HG03565 (cell line): ENCODE data around the gene ABR.
"Not testable (repeated sequence)": the region's sequence is repeated elsewhere in the genome, so short reads cannot be mapped to it uniquely, and the experiment has no call there.

Experiments
- ATAC-seq: cut with Tn5 transposase; IDR thresholded peaks from one replicate; pipeline ENCODE4 v1.9.1; 2021; ENCODE audit warnings: mild to moderate bottlenecking, moderate library complexity; ENCODE audit not compliant: unreplicated experiment

ABR gene

DNA sequence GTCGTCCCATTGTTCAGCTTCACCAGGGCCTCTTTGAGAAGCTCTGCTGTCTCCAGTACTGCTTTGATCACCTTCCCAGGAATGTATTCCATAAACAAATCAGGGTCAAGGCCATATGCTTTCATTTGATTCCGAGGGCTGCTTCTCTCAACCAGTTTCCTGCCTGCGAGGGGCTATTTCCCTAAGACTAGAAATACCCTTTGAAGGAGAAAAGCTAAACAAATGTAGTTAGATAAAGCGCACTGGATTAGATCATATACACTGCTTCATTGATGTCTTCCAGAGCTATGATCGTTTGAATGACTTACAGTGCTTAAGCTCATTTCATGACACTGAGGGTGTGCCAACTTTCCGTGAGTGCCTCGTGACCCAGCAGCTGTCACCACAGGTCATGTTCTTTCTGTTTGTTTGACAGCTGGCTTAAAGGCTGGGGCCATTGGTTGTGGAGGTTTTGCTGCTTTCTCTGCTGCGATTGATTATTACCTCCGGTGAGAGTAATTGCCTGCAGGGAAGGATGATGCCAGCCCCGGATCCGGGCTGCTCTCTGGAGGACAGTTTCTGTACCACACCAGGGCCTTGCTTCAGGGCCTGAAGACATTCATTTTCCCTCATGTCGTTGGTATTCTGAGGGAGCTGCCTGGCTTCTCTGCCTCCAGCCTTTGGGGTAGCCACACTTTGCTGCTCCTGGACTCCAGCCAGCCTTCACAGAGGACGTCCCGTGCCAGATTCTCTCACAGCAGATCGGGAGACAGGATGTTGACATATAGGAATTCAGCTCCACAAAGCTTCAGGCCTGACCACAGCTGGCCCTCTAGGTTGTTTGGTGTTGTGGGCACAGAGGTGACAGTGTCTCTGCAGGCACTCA, 179.0 kb downstream of the ABR start:
- ATAC-seq = no peak

GRCh38 chr17:998111-998510, 181.7 kb downstream of the ABR start:
- no peak for ATAC-seq

DNA sequence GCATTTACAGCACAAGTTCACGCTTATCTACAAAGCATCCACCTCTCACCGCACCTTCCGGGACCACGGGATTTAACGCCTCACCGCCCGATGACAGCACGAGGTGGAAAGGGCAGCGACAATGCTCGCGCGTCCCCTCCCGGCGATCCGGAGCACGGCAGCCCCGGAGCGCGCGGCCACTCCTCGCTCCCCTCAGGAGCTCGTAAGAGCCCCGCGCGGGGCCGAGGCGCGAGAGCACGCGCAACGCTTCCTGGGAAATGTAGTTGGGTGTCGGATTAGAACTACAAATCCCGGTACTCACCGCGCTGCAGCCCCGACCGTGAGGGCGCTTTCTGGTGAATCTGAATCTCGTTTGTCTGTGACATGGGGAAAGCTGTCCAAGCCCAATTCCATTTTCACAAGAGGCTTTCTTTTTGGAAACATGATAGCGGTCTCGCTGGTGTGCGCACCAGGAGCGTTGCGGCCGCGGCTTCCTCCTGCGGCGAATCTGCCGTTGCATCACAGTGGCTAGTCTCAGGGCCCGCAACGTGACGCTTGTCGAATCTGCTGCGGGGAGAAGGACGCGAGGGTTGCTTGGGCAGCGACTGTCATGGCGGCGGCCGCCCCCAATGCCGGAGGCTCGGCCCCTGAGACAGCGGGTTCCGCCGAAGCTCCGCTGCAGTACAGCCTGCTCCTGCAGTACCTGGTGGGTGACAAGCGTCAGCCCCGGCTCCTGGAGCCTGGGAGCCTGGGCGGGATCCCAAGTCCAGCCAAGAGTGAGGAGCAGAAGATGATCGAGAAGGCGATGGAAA, 183.0 kb downstream of the ABR start, which contains the start of gene TIMM22:
TSS of gene TIMM22 (plus strand) at position 576 of the 791 bp plus-strand sequence. CDS start at position 590, 14 bp downstream.
- ATAC-seq = peak; percentile 83

DNA sequence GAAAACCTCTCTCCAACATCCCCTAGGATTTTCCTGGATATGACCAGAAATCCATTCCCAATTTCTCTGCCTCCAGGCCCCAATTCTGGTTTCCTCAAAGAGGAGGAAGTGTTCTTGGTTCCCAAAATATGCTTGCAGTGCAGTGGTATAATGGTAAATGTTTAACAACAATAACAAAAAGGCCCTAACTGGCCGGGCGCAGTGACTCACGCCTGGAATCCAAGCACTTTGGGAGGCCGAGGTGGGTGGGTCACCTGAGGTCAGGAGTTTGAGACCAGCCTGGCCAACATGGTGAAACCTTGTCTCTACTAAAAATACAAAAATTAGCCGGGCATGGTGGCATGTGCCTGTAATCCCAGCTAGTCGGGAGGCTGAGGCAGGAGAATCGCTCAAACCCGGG, 184.5 kb downstream of the ABR start:
- not testable (repeated sequence) for ATAC-seq

DNA sequence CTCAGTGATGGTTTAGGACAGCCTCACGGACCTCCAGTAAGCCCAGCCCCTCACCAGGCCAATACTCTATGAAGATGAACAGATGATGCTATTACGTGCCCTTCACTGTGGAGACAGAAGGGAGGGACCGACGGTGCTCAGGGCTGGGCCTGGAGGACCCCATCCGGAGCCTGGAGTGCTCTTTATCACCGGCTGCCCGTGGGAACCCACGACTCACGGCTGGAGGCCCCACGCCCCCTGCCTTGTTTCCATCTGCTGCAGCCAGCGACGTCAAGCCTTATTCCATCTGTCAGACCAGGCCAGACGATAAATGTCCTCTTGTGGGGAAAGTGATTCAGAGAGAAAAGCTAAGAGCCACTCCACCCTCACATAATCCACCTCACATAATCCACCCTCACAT, 186.8 kb downstream of the ABR start:
- ATAC-seq = no peak

DNA sequence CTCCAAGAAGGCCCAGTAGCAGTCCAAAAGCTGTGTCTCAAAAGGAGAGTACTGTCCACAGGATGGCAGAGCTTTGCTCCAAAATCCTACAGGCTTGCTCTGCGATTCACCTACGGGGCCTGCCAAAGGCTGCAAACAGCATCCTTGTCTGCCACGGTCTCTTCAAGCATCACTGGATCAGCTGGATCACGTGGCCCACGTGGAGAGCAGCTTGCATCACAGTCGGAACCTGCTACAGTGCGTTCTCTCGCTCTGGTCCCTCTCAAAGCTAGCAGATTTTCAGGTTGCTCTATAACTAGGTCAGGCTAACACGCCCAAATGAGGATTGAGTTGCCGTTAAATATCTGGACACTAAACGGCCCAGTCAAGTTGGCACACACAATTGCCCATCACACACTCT, 191.2 kb downstream of the ABR start:
- no peak for ATAC-seq

- ATAC-seq = no peak
These were observed 191.8 kb downstream of the ABR start for GRCh38 chr17:987931-988330.

- no peak for ATAC-seq
These were observed 193.4 kb downstream of the ABR start for GRCh38 chr17:986322-986929.

- ATAC-seq = no peak
These were observed 195.9 kb downstream of the ABR start for GRCh38 chr17:983921-984320.

DNA sequence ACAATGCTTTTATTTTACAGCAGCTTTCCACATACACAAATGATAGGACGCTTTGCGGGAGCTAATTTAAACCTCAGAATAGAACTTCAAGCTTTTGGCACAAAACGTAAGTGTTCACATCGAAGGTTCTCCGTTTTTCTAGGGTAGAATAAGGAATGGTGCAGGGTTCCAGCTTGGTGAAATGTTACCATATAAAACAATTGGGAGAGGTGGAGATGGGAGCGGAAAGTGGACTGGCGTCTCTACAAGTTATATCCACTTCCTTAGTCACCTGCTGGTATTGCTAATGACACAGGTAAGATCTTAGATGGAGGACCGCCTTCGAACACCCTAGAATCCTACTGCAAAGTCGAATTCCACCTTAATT, 198.5 kb downstream of the ABR start:
- no peak for ATAC-seq

DNA sequence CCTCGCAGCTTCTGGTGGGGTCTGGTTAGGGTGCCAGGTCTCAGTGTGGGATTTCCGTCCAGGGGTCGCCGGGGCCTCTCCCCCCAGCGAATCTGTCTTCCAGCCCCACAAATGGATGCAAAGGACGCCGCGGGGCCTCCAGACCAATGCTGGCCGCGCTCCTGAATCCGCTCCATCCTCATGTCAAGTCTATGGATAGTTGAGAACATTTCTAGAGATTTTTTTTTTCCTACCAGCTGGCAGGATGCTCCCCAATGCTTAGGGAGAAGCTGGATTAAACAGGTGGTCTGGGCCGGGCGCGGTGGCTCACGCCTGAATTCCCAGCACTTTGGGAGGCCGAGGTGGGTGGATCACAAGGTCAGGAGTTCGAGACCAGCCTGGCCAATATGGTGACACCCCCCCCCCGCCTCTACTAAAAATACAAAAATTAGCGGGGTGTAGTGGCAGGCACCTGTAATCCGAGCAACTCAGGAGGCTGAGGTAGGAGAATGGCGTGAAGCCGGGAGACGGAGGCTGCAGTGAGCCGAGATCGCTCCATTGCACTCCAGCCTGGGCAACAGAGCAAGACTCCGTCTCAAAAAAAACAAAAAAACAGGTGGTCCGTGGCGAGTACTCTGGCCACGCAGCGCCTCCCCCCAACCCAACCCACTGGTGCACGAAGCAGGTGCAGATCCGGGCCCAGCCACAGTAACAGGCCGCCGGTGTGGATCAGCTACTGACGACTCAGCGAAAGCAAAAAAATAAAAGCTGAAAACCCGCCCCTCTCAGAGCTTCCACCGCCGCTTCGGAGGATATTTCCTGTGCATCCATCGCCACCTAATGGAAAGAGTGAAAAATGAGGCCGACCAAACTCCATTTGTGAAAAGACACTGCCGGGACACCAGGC, 199.1 kb downstream of the ABR start:
- no peak for ATAC-seq

GRCh38 chr17:979539-980405, 200.0 kb downstream of the ABR start, which contains the start of gene NXN:
NXN (minus strand) TSS chr17:979776.
- peak; percentile 45 for ATAC-seq

GRCh38 chr17:979212-979538, 200.6 kb downstream of the ABR start:
- ATAC-seq = no peak

GRCh38 chr17:978103-979093, 201.4 kb downstream of the ABR start:
- no peak for ATAC-seq

GRCh38 chr17:977166-977565, 202.6 kb downstream of the ABR start:
- ATAC-seq = no peak

DNA sequence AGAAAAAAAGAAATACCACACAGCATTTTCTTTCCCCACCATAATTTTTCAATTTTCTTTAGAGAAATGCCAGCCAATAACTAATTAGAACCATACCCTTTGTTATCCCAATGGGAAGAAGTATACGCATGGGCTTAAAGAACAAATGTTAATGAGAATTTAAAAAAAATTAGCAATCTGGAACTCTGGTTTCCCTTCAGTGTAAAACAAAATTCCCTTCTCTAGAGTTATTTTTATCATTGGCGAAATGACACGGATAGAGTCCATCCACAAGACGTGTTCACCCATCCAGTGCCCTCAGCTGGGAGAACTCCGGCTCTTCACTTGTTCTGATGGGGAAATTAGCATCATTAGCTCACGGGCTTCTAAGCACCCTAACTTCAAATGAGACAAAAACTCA, 203.5 kb downstream of the ABR start:
- no peak for ATAC-seq

DNA sequence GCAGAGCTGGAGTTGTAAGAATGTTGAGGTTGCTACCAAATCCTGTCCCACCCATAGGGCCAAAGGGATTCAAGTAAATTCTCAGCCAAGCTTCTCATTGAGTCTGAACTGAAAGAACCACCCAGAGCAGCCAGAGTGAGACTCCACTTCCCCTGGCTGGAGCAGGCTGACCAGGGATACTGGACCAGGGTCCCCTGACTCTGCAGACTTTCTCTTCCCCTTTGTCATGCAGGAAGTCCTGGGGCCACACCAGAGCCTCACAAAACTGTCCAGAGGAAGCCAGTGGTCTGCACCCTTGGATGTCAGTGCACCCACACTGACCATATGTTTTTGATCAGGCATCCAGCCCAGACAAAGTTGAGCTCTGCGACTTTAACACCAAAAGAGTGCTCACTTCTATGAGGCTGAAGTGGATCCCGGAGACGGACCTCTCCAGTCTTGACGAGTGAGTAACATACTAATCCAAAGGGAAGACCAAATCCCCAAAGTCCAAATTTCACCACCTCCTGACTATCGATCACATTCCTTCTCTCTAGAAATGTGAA, 204.3 kb downstream of the ABR start:
- no peak for ATAC-seq

DNA sequence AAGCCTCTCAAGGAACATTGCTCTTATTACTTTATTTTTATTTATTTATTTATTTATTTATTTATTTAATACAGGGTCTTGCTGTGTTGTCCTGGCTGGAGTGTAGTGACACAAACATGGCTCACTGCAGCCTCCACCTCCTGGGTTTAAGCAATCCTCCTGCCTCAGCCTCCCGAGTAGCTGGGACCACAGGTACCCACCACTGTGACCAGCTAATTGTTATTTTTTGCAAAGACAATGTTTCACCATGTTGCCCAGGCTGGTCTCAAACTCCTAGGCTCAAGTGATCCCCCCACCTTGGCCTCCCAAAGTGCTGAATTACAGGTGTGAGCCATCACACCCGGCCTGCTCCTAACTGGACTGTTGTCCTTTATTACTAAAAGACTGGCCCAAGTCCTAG, 205.0 kb downstream of the ABR start:
- not testable (repeated sequence) for ATAC-seq
